Prostate gland (tissue), 2 donors: ENCODE results near the gene PDIA4. TPM values are rescaled to one million over a fixed set of nuclear protein-coding genes. Genes with fewer than 3 reads are reported as not detected.

ENCODE experiments used
- DNase-seq: peaks from one replicate; pipeline ENCODE4 v3.0.0-alpha.2; 2019; ENCODE audit warnings: low spot score
- H3K27ac ChIP-seq, 2 donors: fragments of 200-600 bp; sonication (generic); 2 replicates each; pipeline ENCODE4 v1.5.1; 2017 to 2019
- H3K27me3 ChIP-seq: fragments of 200-600 bp; sonication (generic); replicated peaks from 2 replicates; pipeline ENCODE4 v1.5.1; 2019; ENCODE audit not compliant: insufficient read depth
- H3K36me3 ChIP-seq, 2 donors: fragments of 200-600 bp; sonication (generic); 1 replicate in 1 of 2; 2 replicates in 1 of 2; pipeline versions ENCODE4 v1.5.1 to v1.8.1; 2017 to 2019
- H3K4me1 ChIP-seq: fragments of 200-600 bp; sonication (generic); replicated peaks from 2 replicates; pipeline ENCODE4 v1.5.1; 2019
- H3K4me3 ChIP-seq, 2 donors: fragments of 200-600 bp; sonication (generic); 2 replicates each; pipeline ENCODE4 v1.5.1; 2017 to 2019
- H3K9me3 ChIP-seq: fragments of 200-600 bp; sonication (generic); 2 replicates; pipeline ENCODE4 v1.5.1; 2017
- POLR2A ChIP-seq: fragments of 450-650 bp; IDR thresholded peaks from one replicate; pipeline ENCODE4 v1.6.1; 2016; ENCODE audit warnings: antibody characterized with exemption, mild to moderate bottlenecking
- POLR2AphosphoS5 ChIP-seq: sonication (generic); formaldehyde crosslinking; IDR thresholded peaks from one replicate; pipeline ENCODE4 v1.6.1; 2017; ENCODE audit warnings: antibody characterized with exemption
- WGBS: methylation state at CpG from one replicate; pipeline ENCODE4 v1.1.5; 2018; 5-methylcytosine and 5-hydroxymethylcytosine counted together
- intact Hi-C: fragments of 100-400 bp; cut with DNase I; formaldehyde crosslinking; loops from one replicate; pipeline ENCODE4 v1.14.2; 2022
- total RNA-seq, 2 donors: library from RNA; depleted of rRNA; stranded (reverse); fragments of >200 nt; gene quantifications; one replicate each; pipeline ENCODE4 v1.1.0, GENCODE V29; 2016
- TF ChIP-seq, protein P1 (sequence below), 4 experiments: fragments of 200-600 bp in 2 of 4; fragments of 450-650 bp in 2 of 4; sonication (generic) in 2 of 4; IDR thresholded peaks; 1 replicate in 3 of 4; 2 replicates in 1 of 4; pipeline ENCODE4 v1.5.1; 2016 to 2019; ENCODE audit warnings: antibody characterized with exemption in 4 of 4, mild to moderate bottlenecking in 2 of 4, moderate library complexity in 2 of 4

PDIA4 gene
- total RNA-seq, 2 donors from 2014 or later, result 125 to 262 TPM

DNA sequence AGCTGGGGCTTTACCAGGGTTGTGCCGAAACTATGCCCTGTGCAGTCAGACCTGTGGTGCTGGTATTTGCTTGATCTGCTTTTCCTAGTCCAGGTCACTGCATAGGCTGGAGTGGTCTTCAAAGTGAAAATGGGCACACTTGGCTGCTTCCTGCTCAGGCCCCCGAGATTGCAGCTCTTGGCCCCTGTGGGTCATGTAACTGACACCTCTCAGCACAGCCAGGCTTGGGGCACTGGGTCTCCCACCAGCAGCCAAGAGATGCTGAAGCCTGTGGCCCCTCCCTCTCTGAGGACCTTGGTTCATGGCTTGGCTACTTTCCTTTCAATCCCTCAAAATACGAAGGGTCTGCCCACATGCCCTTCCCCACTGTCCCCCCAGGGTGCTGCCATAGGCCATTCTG, 33.7 kb downstream of the PDIA4 start:
- Histone ChIP-seq H3K4me3 (no peak overlapping the region), H3K27ac (no peak overlapping the region), H3K36me3 (no peaks in the 10 kb centered on the region), H3K9me3 (no peaks in the 10 kb centered on the region), H3K27me3 (no peaks in the 10 kb centered on the region), H3K4me1 (no peaks in the 10 kb centered on the region)
- DNase-seq, result no peak
- TF ChIP-seq, protein P1, sequence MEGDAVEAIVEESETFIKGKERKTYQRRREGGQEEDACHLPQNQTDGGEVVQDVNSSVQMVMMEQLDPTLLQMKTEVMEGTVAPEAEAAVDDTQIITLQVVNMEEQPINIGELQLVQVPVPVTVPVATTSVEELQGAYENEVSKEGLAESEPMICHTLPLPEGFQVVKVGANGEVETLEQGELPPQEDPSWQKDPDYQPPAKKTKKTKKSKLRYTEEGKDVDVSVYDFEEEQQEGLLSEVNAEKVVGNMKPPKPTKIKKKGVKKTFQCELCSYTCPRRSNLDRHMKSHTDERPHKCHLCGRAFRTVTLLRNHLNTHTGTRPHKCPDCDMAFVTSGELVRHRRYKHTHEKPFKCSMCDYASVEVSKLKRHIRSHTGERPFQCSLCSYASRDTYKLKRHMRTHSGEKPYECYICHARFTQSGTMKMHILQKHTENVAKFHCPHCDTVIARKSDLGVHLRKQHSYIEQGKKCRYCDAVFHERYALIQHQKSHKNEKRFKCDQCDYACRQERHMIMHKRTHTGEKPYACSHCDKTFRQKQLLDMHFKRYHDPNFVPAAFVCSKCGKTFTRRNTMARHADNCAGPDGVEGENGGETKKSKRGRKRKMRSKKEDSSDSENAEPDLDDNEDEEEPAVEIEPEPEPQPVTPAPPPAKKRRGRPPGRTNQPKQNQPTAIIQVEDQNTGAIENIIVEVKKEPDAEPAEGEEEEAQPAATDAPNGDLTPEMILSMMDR (IDR thresholded peaks at IDR 0.05), result no peak
- no peak for TF ChIP-seq POLR2A
- no peak for TF ChIP-seq POLR2AphosphoS5
- 63% methylated on average over 3 of the region's 3 CpGs for WGBS
- intact Hi-C loops, result no loop called here

DNA sequence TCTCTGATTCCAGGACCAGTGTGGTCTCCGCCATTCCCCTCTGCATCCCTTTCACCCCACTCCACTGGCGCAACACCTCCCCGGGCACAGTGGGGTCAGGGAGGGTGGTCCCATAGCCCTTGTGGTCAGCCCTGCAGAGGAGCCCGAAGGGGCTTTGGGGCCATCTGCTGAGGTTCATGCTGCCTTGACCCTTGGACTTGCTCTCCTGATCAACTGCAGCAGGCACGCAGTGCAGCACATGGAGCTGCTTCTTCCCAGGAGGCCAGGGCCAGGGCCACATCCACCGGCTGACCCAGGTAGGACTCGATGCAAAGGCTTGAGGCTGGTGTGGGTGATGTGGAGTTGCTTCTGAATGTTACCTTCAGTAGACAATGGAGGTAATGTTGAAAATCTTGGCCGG, 35.1 kb downstream of the PDIA4 start:
- no peak overlapping the region for H3K4me3 ChIP-seq
- no peaks in the 10 kb centered on the region for H3K27me3 ChIP-seq
- no peak for DNase-seq
- no peaks in the 10 kb centered on the region for H3K36me3 ChIP-seq
- no peak for TF ChIP-seq POLR2AphosphoS5
- TF ChIP-seq POLR2A, result no peak
- TF ChIP-seq, protein P1 (IDR thresholded peaks at IDR 0.05), result no peak
- no peak overlapping the region for H3K27ac ChIP-seq
- H3K9me3 ChIP-seq, result no peaks in the 10 kb centered on the region
- WGBS, result 97% methylated on average over 8 of the region's 8 CpGs
- peaks cover under 1% of the 10 kb centered on the region for H3K4me1 ChIP-seq
- intact Hi-C loops, result no loop called here

DNA sequence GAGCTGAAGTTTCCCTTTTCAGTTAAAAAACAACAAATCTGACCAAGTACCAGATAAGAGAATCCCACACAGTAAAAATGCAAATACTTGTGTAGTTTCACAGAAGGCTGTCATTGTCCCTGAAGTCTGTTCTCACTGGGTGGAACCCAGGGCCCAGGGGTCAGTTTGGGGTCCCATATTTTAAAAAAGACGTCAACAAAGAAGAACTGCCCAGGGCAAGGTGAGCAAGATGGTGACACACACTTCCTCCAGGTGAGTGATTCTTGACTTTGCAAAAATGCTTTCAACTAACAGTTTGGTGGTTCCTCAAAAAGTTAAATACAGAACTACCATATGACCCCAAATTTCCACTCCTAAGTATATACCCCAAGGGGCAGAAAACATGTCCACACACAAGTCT, 36.8 kb downstream of the PDIA4 start:
- H3K9me3 ChIP-seq, result no peaks in the 10 kb centered on the region
- 57% methylated on average over 1 of the region's 1 CpG for WGBS
- H3K27me3 ChIP-seq, result no peaks in the 10 kb centered on the region
- intact Hi-C loops, result no loop called here
- no peak for TF ChIP-seq POLR2AphosphoS5
- TF ChIP-seq POLR2A, result no peak
- TF ChIP-seq, protein P1 (IDR thresholded peaks at IDR 0.05), result no peak
- DNase-seq, result no peak
- no peak overlapping the region for H3K27ac ChIP-seq
- peaks cover 3% of the 10 kb centered on the region for H3K4me1 ChIP-seq
- H3K36me3 ChIP-seq, result no peaks in the 10 kb centered on the region
- no peak overlapping the region for H3K4me3 ChIP-seq

DNA sequence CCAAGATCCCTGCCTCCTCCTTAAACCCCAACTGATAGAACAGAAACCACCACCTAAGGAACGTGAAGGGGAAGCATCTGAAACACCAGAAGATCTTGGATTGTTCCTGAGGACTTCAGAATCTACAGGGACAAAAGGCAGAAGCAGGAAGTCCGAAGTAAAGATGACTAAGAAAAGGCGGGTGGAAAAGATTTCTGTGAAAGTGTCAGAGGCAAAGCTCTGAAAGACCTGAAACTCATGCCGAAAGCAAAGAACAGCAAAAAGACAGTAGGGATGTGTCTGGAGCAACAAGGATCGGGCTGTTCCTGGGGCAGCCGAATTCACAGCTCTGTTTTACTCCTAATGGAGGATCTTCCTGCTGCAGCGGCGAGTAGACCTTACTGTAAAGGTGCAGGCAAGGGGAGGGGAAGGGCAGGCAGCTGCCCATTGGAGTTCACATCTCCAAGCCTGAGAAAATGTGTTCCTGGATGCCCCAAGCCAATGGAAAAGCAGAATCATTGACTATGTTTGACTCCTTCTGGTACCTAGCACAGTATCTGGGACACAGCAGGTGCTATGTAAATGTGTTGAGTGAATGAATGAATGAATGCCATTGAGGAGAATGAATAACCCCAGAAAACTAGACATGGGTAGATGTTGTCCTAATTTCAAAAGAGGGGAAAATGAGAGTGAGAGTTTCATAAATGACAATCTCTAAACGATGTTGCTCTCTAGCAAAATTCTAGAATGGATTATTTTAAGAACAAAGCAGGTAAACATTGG, 40.4 kb downstream of the PDIA4 start:
- H3K27ac ChIP-seq, result peak overlapping the region; percentile 77 to 86
- no peak for TF ChIP-seq POLR2AphosphoS5
- no peak for TF ChIP-seq POLR2A
- TF ChIP-seq, protein P1 (IDR thresholded peaks at IDR 0.05), result no peak
- no peaks in the 10 kb centered on the region for H3K27me3 ChIP-seq
- intact Hi-C loops, result loop anchor here (2.0 to 5.0 kb wide), 2 partner anchors 41 to 291 kb away; partner anchors contain the start of genes CUL1 and PDIA4
- no peaks in the 10 kb centered on the region for H3K9me3 ChIP-seq
- peak overlapping the region; percentile 44 for H3K4me3 ChIP-seq
- H3K4me1 ChIP-seq, result peaks cover 7% of the 10 kb centered on the region
- WGBS, result 5% methylated on average over 9 of the region's 9 CpGs
- H3K36me3 ChIP-seq, result no peaks in the 10 kb centered on the region
- DNase-seq, result no peak
